Panc1 (cell line): Measurements from ENCODE around the gene ARHGAP4. TPM values are rescaled to one million over a fixed set of nuclear protein-coding genes. Genes with fewer than 3 reads are reported as not detected.

ENCODE experiments used
- ATAC-seq: fragments of 200-7000 bp; cut with Tn5 transposase; 2 replicates; pipeline ENCODE4 v1.9.1; 2020; ENCODE audit warnings: mild to moderate bottlenecking, moderate library complexity
- BruUV-seq: library from RNA; stranded (reverse); fragments of 400-500 nt; replicated peaks from 2 replicates; lab custom pipeline; 2021; lab: Mats Ljungman, UMichigan
- CTCF ChIA-PET: fragments of 300-600 bp; sonication (Branson Sonifier 250); formaldehyde crosslinking; loops from one replicate; lab custom pipeline; 2022; ENCODE audit warnings: antibody characterized with exemption; lab: Charles Lee
- POLR2A ChIA-PET: fragments of 300-600 bp; sonication (Branson Sonifier 250); formaldehyde crosslinking; loops from one replicate; lab custom pipeline; 2022; ENCODE audit warnings: antibody characterized with exemption; lab: Charles Lee
- DNase-seq: peaks from one replicate; pipeline ENCODE4 v3.0.0-alpha.2; 2010; ENCODE audit warnings: low read depth, low spot score
- H3K27ac ChIP-seq: 2 replicates; pipeline ENCODE4 v1.5.1; 2011; ENCODE audit warnings: mild to moderate bottlenecking, low read length, inconsistent platforms
- H3K27me3 ChIP-seq: fragments of 200-500 bp; sonication (Bioruptor generic); 2 replicates; pipeline ENCODE4 v1.6.0; 2014; ENCODE audit warnings: low read length, inconsistent platforms; ENCODE audit not compliant: control insufficient read depth, insufficient read depth
- H3K36me3 ChIP-seq: fragments of 200-500 bp; sonication (Bioruptor generic); 2 replicates; pipeline ENCODE4 v1.5.1; 2014; ENCODE audit warnings: inconsistent platforms, mild to moderate bottlenecking, low read length, moderate library complexity; ENCODE audit not compliant: control insufficient read depth, insufficient read depth
- H3K4me1 ChIP-seq: 2 replicates; pipeline ENCODE4 v1.5.1; 2011; ENCODE audit warnings: inconsistent platforms, mild to moderate bottlenecking, low read length, moderate library complexity; ENCODE audit not compliant: control insufficient read depth, insufficient read depth
- H3K4me3 ChIP-seq, 2 experiments: 2 replicates each; pipeline ENCODE4 v1.5.1; 2011 to 2012; ENCODE audit warnings: low read depth in 2 of 2, low read length in 2 of 2, mild to moderate bottlenecking in 2 of 2, inconsistent platforms in 1 of 2, moderate library complexity in 1 of 2
- H3K9me3 ChIP-seq: fragments of 200-500 bp; sonication (Bioruptor generic); 2 replicates; pipeline ENCODE4 v1.5.1; 2014; ENCODE audit warnings: low read depth, mild to moderate bottlenecking, inconsistent platforms, low read length, moderate library complexity; ENCODE audit not compliant: control insufficient read depth, insufficient read depth
- CTCF ChIP-seq: fragments of 450-650 bp; IDR thresholded peaks from 2 replicates; pipeline ENCODE4 v1.5.1; 2017; ENCODE audit warnings: mild to moderate bottlenecking
- POLR2AphosphoS5 ChIP-seq: IDR thresholded peaks from 2 replicates; pipeline ENCODE4 v1.6.1; 2012; ENCODE audit warnings: mild to moderate bottlenecking, low read depth, low read length, moderate library complexity
- REST ChIP-seq, 2 experiments: IDR thresholded peaks; 2 replicates each; pipeline ENCODE4 v1.6.1; 2011 to 2012; ENCODE audit warnings: low read depth in 2 of 2, control low read depth in 1 of 2, low read length in 1 of 2, mild to moderate bottlenecking in 1 of 2, moderate library complexity in 1 of 2; ENCODE audit not compliant: insufficient read depth in 1 of 2
- SIN3A ChIP-seq: IDR thresholded peaks from 2 replicates; pipeline ENCODE4 v1.6.1; 2012; ENCODE audit warnings: low read depth, mild to moderate bottlenecking, low read length, moderate library complexity, borderline replicate concordance; ENCODE audit not compliant: insufficient read depth
- TCF7L2 ChIP-seq: IDR thresholded peaks from 2 replicates; pipeline ENCODE4 v1.6.1; 2011; ENCODE audit warnings: mild to moderate bottlenecking, low read depth, low read length, inconsistent platforms
- in situ Hi-C: cut with HindIII; loops from 2 replicates; pipeline ENCODE4 v1.10.0; 2016; ENCODE audit warnings: low sequenced_read_pairs, low pct_unique_long_range_greater_than_20kb
- intact Hi-C: fragments of 100-400 bp; cut with micrococcal nuclease; formaldehyde crosslinking; loops from one replicate; pipeline ENCODE4 v1.10.0; 2022; ENCODE audit not compliant: unreplicated experiment
- total RNA-seq: library from RNA; stranded (reverse); gene quantifications from one replicate; pipeline ENCODE4 v1.2.1, GENCODE V29; 2021; ENCODE audit not compliant: unreplicated experiment

Gene ARHGAP4
- total RNA-seq, 1 experiment from 2014 or later = 225 TPM

- no peaks in the 10 kb centered on the region for H3K9me3 ChIP-seq
- no TSS peak for BruUV-seq
- H3K36me3 ChIP-seq = no peaks in the 10 kb centered on the region
- ChIA-PET CTCF (interaction anchor here (0.5 to 1.2 kb wide), 2 partner anchors 69 to 74 kb away, joined by 3 to 6 read pairs; no protein-coding TSS in a partner anchor), POLR2A (interaction anchor here (0.9 kb wide), 1 partner anchor 100 kb away, joined by 4 read pairs; no protein-coding TSS in a partner anchor)
- H3K4me1 ChIP-seq = peaks cover 70% of the 10 kb centered on the region
- ATAC-seq = no peak; the same call in 1 of the 2 replicates
- in situ Hi-C loops (no loop called here), intact Hi-C loops (no loop called here)
- no peak overlapping the region for H3K4me3 ChIP-seq
- H3K27ac ChIP-seq = peak overlapping the region; percentile 35
- TF ChIP-seq REST (IDR thresholded peaks at IDR 0.05; ENCODE audit: insufficient read depth in 1 of 2, low read depth in 2 of 2, low read length in 1 of 2) = no peak
- TF ChIP-seq SIN3A = no peak
- TF ChIP-seq TCF7L2 = no peak
- TF ChIP-seq POLR2AphosphoS5 = no peak
- no peak for TF ChIP-seq CTCF
- no peaks in the 10 kb centered on the region for H3K27me3 ChIP-seq
- DNase-seq = no peak
These were observed 47.7 kb downstream of the ARHGAP4 start for GRCh38 chrX:153878345-153878744.

GRCh38 chrX:153877571-153878261 lies 48.3 kb downstream of the ARHGAP4 start:
- Histone ChIP-seq H3K27me3 (no peaks in the 10 kb centered on the region), H3K27ac (no peak overlapping the region; the same call in 1 of the 2 replicates), H3K4me3 (no peak overlapping the region), H3K4me1 (peaks cover 64% of the 10 kb centered on the region), H3K36me3 (no peaks in the 10 kb centered on the region; the same call in 1 of the 2 replicates), H3K9me3 (no peaks in the 10 kb centered on the region)
- ATAC-seq (no peak), DNase-seq (no peak)
- no peak for TF ChIP-seq SIN3A
- TF ChIP-seq REST (IDR thresholded peaks at IDR 0.05; ENCODE audit: insufficient read depth in 1 of 2, low read depth in 2 of 2, low read length in 1 of 2) = no peak
- no peak for TF ChIP-seq CTCF
- CTCF ChIA-PET = interaction anchor here (1.2 kb wide), 1 partner anchor 70 kb away, joined by 3 read pairs; no protein-coding TSS in a partner anchor
- POLR2A ChIA-PET = no interaction called here
- intact Hi-C loops (no loop called here), in situ Hi-C loops (no loop called here)
- no TSS peak for BruUV-seq
